SK-N-SH treated with all-trans-retinoic acid at 6 μM for 48 hours (cell line): ENCODE measurements around the gene GRIP1.

Experiments used
- ATAC-seq: fragments of 200-7000 bp; cut with Tn5 transposase; 3 replicates; pipeline ENCODE4 v1.9.1; 2020; ENCODE audit warnings: mild to moderate bottlenecking, moderate library complexity
- ARNTL ChIP-seq: fragments of 450-650 bp; formaldehyde crosslinking; IDR thresholded peaks from 2 replicates; pipeline ENCODE4 v1.5.0; 2020; ENCODE audit warnings: low read depth, mild to moderate bottlenecking, moderate library complexity, borderline replicate concordance
- BACH2 ChIP-seq: fragments of 250-450 bp; sonication (Bioruptor Pico); IDR thresholded peaks from 2 replicates; pipeline ENCODE4 v1.9.0; 2021; ENCODE audit warnings: mild to moderate bottlenecking, borderline replicate concordance
- CSDC2 ChIP-seq: fragments of 250-450 bp; sonication (Bioruptor Pico); IDR thresholded peaks from 2 replicates; pipeline ENCODE4 v1.5.0; 2020; ENCODE audit warnings: mild to moderate bottlenecking, moderate library complexity
- ESRRG ChIP-seq: fragments of 250-450 bp; sonication (Bioruptor Pico); IDR thresholded peaks from 2 replicates; pipeline ENCODE4 v1.6.1; 2021; ENCODE audit warnings: mild to moderate bottlenecking
- ISL1 ChIP-seq: fragments of 250-450 bp; sonication (Bioruptor Pico); IDR thresholded peaks from 2 replicates; pipeline ENCODE4 v2.1.2; 2022; ENCODE audit warnings: mild to moderate bottlenecking, moderate library complexity
- PPARA ChIP-seq: fragments of 250-450 bp; sonication (Bioruptor Pico); IDR thresholded peaks from 2 replicates; pipeline ENCODE4 v1.5.0; 2020; ENCODE audit warnings: mild to moderate bottlenecking, borderline replicate concordance
- RARB ChIP-seq: fragments of 250-450 bp; sonication (Bioruptor Pico); IDR thresholded peaks from 2 replicates; pipeline ENCODE4 v1.8.0; 2021; ENCODE audit warnings: mild to moderate bottlenecking, moderate library complexity
- SNAI2 ChIP-seq: fragments of 250-450 bp; sonication (Bioruptor Pico); IDR thresholded peaks from 2 replicates; pipeline ENCODE4 v1.5.0; 2020; ENCODE audit warnings: mild to moderate bottlenecking, moderate library complexity
- TCF4 ChIP-seq: fragments of 250-450 bp; sonication (Bioruptor Pico); IDR thresholded peaks from 2 replicates; pipeline ENCODE4 v1.8.0; 2021; ENCODE audit warnings: mild to moderate bottlenecking, moderate library complexity, borderline replicate concordance
- TOX ChIP-seq: fragments of 250-450 bp; sonication (Bioruptor Pico); IDR thresholded peaks from 2 replicates; pipeline ENCODE4 v1.8.0; 2021; ENCODE audit warnings: mild to moderate bottlenecking, moderate library complexity, borderline replicate concordance
- ZC3H10 ChIP-seq: fragments of 250-450 bp; sonication (Bioruptor Pico); IDR thresholded peaks from 2 replicates; pipeline ENCODE4 v1.5.1; 2021; ENCODE audit warnings: mild to moderate bottlenecking, moderate library complexity
- ZFP3 ChIP-seq: fragments of 250-450 bp; sonication (Bioruptor Pico); IDR thresholded peaks from 2 replicates; pipeline ENCODE4 v1.5.0; 2020; ENCODE audit warnings: mild to moderate bottlenecking, moderate library complexity
- ZFP30 ChIP-seq: fragments of 450-650 bp; formaldehyde crosslinking; IDR thresholded peaks from 2 replicates; pipeline ENCODE4 v1.5.0; 2022; ENCODE audit warnings: mild to moderate bottlenecking, moderate library complexity
- ZNF565 ChIP-seq: fragments of 450-650 bp; formaldehyde crosslinking; conservative IDR thresholded peaks from 2 replicates; pipeline ENCODE4 v1.5.0; 2020; ENCODE audit warnings: low read depth, mild to moderate bottlenecking, moderate library complexity
- ZNF70 ChIP-seq: fragments of 450-650 bp; formaldehyde crosslinking; IDR thresholded peaks from 2 replicates; pipeline ENCODE4 v1.5.0; 2020; ENCODE audit warnings: mild to moderate bottlenecking, moderate library complexity
- ZNF8 ChIP-seq: fragments of 450-650 bp; formaldehyde crosslinking; IDR thresholded peaks from 2 replicates; pipeline ENCODE4 v1.5.0; 2020; ENCODE audit warnings: mild to moderate bottlenecking, moderate library complexity
- TF ChIP-seq, protein P1 (sequence below): fragments of 250-450 bp; sonication (Bioruptor Pico); IDR thresholded peaks from 2 replicates; pipeline ENCODE4 v1.5.0; 2020; ENCODE audit warnings: mild to moderate bottlenecking, moderate library complexity
- TF ChIP-seq, protein P2 (sequence below): fragments of 250-450 bp; sonication (Bioruptor Pico); IDR thresholded peaks from 2 replicates; pipeline ENCODE4 v1.8.0; 2021; ENCODE audit warnings: low read depth, mild to moderate bottlenecking, moderate library complexity, borderline replicate concordance
- TF ChIP-seq, protein P3 (sequence below): fragments of 250-450 bp; sonication (Bioruptor Pico); IDR thresholded peaks from 2 replicates; pipeline ENCODE4 v1.5.1; 2021; ENCODE audit warnings: mild to moderate bottlenecking, moderate library complexity
- TF ChIP-seq, protein P4 (sequence below): fragments of 250-450 bp; sonication (Bioruptor Pico); IDR thresholded peaks from 2 replicates; pipeline ENCODE4 v1.5.1; 2020; ENCODE audit warnings: low read depth, mild to moderate bottlenecking, moderate library complexity

Gene GRIP1

DNA sequence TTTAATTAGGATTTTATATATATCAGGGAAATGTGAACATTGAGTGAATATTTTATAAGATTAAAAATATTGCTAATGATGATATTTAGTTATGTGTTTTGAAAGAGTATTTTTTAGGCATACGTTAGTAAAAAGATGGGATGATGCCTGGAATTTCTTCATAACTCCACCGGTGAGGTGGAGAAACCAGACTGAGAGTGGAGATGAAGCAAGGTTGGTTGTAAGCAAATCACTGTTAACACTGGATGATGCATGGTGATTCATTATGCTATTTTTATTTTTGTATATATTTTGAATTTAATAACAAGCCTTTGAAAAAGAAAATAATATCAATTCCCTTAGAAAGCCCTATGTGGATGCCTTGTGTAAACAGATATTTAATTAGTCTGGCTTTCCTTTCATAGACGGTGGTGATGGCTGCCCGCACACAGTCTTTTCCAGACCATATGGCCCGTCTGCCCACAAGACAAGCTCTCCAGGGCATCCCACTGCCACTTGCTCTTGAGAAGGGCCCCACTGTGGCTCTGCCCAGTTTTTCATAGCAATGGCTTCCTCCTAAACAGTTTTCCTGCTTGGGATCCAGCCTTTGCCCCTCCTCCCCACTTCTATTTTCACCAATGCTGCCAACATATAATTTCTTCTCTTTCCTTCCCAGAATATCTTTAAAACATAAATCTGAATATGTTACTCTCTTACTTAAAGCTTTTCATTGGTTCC, 281.1 kb downstream of the GRIP1 start (continued):
- TF ChIP-seq, protein P1, sequence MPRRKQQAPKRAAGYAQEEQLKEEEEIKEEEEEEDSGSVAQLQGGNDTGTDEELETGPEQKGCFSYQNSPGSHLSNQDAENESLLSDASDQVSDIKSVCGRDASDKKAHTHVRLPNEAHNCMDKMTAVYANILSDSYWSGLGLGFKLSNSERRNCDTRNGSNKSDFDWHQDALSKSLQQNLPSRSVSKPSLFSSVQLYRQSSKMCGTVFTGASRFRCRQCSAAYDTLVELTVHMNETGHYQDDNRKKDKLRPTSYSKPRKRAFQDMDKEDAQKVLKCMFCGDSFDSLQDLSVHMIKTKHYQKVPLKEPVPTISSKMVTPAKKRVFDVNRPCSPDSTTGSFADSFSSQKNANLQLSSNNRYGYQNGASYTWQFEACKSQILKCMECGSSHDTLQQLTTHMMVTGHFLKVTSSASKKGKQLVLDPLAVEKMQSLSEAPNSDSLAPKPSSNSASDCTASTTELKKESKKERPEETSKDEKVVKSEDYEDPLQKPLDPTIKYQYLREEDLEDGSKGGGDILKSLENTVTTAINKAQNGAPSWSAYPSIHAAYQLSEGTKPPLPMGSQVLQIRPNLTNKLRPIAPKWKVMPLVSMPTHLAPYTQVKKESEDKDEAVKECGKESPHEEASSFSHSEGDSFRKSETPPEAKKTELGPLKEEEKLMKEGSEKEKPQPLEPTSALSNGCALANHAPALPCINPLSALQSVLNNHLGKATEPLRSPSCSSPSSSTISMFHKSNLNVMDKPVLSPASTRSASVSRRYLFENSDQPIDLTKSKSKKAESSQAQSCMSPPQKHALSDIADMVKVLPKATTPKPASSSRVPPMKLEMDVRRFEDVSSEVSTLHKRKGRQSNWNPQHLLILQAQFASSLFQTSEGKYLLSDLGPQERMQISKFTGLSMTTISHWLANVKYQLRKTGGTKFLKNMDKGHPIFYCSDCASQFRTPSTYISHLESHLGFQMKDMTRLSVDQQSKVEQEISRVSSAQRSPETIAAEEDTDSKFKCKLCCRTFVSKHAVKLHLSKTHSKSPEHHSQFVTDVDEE (CRISPR knock-in tag), result no peak
- TF ChIP-seq CSDC2 (CRISPR knock-in tag), result no peak
- no peak for TF ChIP-seq TCF4 (CRISPR knock-in tag)
- TF ChIP-seq ZNF565, result no peak
- no peak for TF ChIP-seq PPARA (CRISPR knock-in tag)
- no peak for TF ChIP-seq TOX (CRISPR knock-in tag)
- no peak for TF ChIP-seq SNAI2 (CRISPR knock-in tag)
- TF ChIP-seq ARNTL (CRISPR knock-in tag), result no peak
- TF ChIP-seq, protein P2, sequence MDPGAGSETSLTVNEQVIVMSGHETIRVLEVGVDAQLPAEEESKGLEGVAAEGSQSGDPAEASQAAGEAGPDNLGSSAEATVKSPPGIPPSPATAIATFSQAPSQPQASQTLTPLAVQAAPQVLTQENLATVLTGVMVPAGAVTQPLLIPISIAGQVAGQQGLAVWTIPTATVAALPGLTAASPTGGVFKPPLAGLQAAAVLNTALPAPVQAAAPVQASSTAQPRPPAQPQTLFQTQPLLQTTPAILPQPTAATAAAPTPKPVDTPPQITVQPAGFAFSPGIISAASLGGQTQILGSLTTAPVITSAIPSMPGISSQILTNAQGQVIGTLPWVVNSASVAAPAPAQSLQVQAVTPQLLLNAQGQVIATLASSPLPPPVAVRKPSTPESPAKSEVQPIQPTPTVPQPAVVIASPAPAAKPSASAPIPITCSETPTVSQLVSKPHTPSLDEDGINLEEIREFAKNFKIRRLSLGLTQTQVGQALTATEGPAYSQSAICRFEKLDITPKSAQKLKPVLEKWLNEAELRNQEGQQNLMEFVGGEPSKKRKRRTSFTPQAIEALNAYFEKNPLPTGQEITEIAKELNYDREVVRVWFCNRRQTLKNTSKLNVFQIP (CRISPR knock-in tag), result no peak
- TF ChIP-seq, protein P3, sequence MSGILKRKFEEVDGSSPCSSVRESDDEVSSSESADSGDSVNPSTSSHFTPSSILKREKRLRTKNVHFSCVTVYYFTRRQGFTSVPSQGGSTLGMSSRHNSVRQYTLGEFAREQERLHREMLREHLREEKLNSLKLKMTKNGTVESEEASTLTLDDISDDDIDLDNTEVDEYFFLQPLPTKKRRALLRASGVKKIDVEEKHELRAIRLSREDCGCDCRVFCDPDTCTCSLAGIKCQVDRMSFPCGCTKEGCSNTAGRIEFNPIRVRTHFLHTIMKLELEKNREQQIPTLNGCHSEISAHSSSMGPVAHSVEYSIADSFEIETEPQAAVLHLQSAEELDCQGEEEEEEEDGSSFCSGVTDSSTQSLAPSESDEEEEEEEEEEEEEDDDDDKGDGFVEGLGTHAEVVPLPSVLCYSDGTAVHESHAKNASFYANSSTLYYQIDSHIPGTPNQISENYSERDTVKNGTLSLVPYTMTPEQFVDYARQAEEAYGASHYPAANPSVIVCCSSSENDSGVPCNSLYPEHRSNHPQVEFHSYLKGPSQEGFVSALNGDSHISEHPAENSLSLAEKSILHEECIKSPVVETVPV, result no peak
- TF ChIP-seq ESRRG, result no peak
- no peak for TF ChIP-seq ZFP3 (CRISPR knock-in tag)
- TF ChIP-seq ISL1 (CRISPR knock-in tag), result no peak

DNA sequence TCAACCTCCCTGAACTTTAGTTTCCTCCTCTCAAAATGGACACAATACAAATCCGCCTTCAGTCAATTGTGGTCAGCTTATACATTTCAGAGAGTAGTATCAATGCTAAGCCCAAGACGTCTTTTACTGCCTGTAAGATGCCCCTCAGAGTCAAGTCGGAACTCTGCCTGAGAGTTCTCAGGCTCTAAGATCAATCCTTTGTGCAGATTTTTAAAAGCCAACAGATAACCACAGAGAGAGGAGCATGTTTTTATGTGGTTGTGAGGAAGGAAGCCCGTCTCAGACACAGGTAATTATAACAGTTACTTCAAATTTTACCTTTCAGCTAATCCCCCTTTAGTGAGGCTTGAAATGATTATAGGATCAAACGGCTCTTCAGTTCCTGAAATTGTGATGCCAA, 285.0 kb downstream of the GRIP1 start:
- ATAC-seq, result no peak
- TF ChIP-seq ZNF70 (CRISPR knock-in tag), result no peak
- no peak for TF ChIP-seq ISL1 (CRISPR knock-in tag)
- no peak for TF ChIP-seq SNAI2 (CRISPR knock-in tag)
- TF ChIP-seq, protein P4, sequence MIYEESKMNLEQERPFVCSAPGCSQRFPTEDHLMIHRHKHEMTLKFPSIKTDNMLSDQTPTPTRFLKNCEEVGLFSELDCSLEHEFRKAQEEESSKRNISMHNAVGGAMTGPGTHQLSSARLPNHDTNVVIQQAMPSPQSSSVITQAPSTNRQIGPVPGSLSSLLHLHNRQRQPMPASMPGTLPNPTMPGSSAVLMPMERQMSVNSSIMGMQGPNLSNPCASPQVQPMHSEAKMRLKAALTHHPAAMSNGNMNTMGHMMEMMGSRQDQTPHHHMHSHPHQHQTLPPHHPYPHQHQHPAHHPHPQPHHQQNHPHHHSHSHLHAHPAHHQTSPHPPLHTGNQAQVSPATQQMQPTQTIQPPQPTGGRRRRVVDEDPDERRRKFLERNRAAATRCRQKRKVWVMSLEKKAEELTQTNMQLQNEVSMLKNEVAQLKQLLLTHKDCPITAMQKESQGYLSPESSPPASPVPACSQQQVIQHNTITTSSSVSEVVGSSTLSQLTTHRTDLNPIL (CRISPR knock-in tag), result no peak
- TF ChIP-seq ZNF8, result no peak
- TF ChIP-seq, protein P3, result no peak
- TF ChIP-seq ZNF565, result no peak
- no peak for TF ChIP-seq ZFP3 (CRISPR knock-in tag)
- TF ChIP-seq, protein P1 (CRISPR knock-in tag), result no peak
- no peak for TF ChIP-seq TCF4 (CRISPR knock-in tag)
- no peak for TF ChIP-seq PPARA (CRISPR knock-in tag)
- TF ChIP-seq RARB (CRISPR knock-in tag), result no peak
- TF ChIP-seq ZFP30, result no peak
- no peak for TF ChIP-seq TOX (CRISPR knock-in tag)
- TF ChIP-seq ZC3H10 (CRISPR knock-in tag), result no peak
- TF ChIP-seq, protein P2 (CRISPR knock-in tag), result no peak
- no peak for TF ChIP-seq BACH2 (CRISPR knock-in tag)
- no peak for TF ChIP-seq ESRRG
- no peak for TF ChIP-seq CSDC2 (CRISPR knock-in tag)
- TF ChIP-seq ARNTL (CRISPR knock-in tag), result no peak
- TF ChIP-seq, all 23 proteins: peak for 0
